Transverse colon (tissue), 3 donors: ENCODE measurements around the gene SLCO1B3.

Experiments
- CTCF ChIP-seq, 5 experiments: fragments of 200-600 bp in 3 of 5; fragments of 450-650 bp in 2 of 5; sonication (generic) in 3 of 5; IDR thresholded peaks; 1 replicate in 2 of 5; 2 replicates in 3 of 5; pipeline ENCODE4 v1.5.1; 2016 to 2017; ENCODE audit warnings: antibody characterized with exemption in 5 of 5, inconsistent platforms in 3 of 5, mild to moderate bottlenecking in 2 of 5, moderate library complexity in 1 of 5
- EP300 ChIP-seq: sonication (generic); formaldehyde crosslinking; IDR thresholded peaks from one replicate; pipeline ENCODE4 v1.6.1; 2017; ENCODE audit warnings: antibody characterized with exemption, low read depth

GRCh38 chr12:20885116-20885515, 74.6 kb downstream of the SLCO1B3 start:
- TF ChIP-seq EP300: no peak
- no peak for TF ChIP-seq CTCF (IDR thresholded peaks at IDR 0.05)
